H1 (cell line): ENCODE measurements around the gene ATP11A.

Experiments
- CEBPB ChIP-seq: IDR thresholded peaks from 2 replicates; pipeline ENCODE4 v1.6.1; 2012; ENCODE audit warnings: low read depth, low read length
- CREB1 ChIP-seq: IDR thresholded peaks from 2 replicates; pipeline ENCODE4 v1.6.1; 2012; ENCODE audit warnings: inconsistent platforms
- CTCF ChIP-seq, 3 experiments: IDR thresholded peaks; 1 replicate in 2 of 3; 2 replicates in 1 of 3; pipeline versions ENCODE4 v1.5.1 to v1.6.1; 2011; ENCODE audit warnings: low read length in 3 of 3, mild to moderate bottlenecking in 3 of 3, inconsistent platforms in 2 of 3, low read depth in 1 of 3, moderate library complexity in 1 of 3; ENCODE audit not compliant: insufficient read depth in 1 of 3; ENCODE audit errors: control extremely low read depth in 1 of 3
- EP300 ChIP-seq, 2 experiments: IDR thresholded peaks; 1 replicate in 1 of 2; 2 replicates in 1 of 2; pipeline ENCODE4 v1.6.1; 2011 to 2012; ENCODE audit warnings: low read depth in 2 of 2, low read length in 2 of 2, mild to moderate bottlenecking in 2 of 2, borderline replicate concordance in 1 of 2, inconsistent platforms in 1 of 2, moderate library complexity in 1 of 2
- EZH2 ChIP-seq: fragments of 200-600 bp; sonication (generic); IDR thresholded peaks from 2 replicates; pipeline ENCODE4 v1.7.1; 2012; ENCODE audit warnings: low read depth, mild to moderate bottlenecking, moderate library complexity, low read length, inconsistent platforms; ENCODE audit not compliant: severe bottlenecking
- GABPA ChIP-seq: IDR thresholded peaks from 2 replicates; pipeline ENCODE4 v1.6.1; 2011; ENCODE audit warnings: mild to moderate bottlenecking, low read length, moderate library complexity, borderline replicate concordance; ENCODE audit not compliant: insufficient read depth
- HDAC2 ChIP-seq, 2 experiments: fragments of 300-600 bp in 1 of 2; sonication (generic) in 1 of 2; IDR thresholded peaks; 2 replicates each; pipeline ENCODE4 v1.6.1; 2011 to 2012; ENCODE audit warnings: low read depth in 2 of 2, low read length in 2 of 2, mild to moderate bottlenecking in 2 of 2, moderate library complexity in 2 of 2, borderline replicate concordance in 1 of 2, inconsistent platforms in 1 of 2
- JUND ChIP-seq: IDR thresholded peaks from 2 replicates; pipeline ENCODE4 v1.6.1; 2011; ENCODE audit warnings: mild to moderate bottlenecking, improper control_type of control experiment, low read length
- POLR2A ChIP-seq, 2 experiments: IDR thresholded peaks; 1 replicate in 1 of 2; 2 replicates in 1 of 2; pipeline ENCODE4 v1.6.1; 2011; ENCODE audit warnings: low read depth in 2 of 2, low read length in 2 of 2, mild to moderate bottlenecking in 2 of 2; ENCODE audit errors: control extremely low read depth in 1 of 2
- POLR2AphosphoS5 ChIP-seq: IDR thresholded peaks from 2 replicates; pipeline ENCODE4 v1.6.1; 2011; ENCODE audit warnings: low read depth, low read length
- SP1 ChIP-seq: IDR thresholded peaks from 2 replicates; pipeline ENCODE4 v1.6.1; 2011; ENCODE audit warnings: low read depth, low read length
- SRF ChIP-seq: IDR thresholded peaks from 2 replicates; pipeline ENCODE4 v1.6.1; 2011; ENCODE audit warnings: mild to moderate bottlenecking, low read depth, low read length, moderate library complexity
- YY1 ChIP-seq: IDR thresholded peaks from 2 replicates; pipeline ENCODE4 v1.6.1; 2011; ENCODE audit warnings: low read depth, mild to moderate bottlenecking, low read length

- TF ChIP-seq CTCF (IDR thresholded peaks at IDR 0.05; ENCODE audit: control extremely low read depth in 1 of 3, insufficient read depth in 1 of 3, low read depth in 1 of 3, low read length in 3 of 3) (no peak), SP1 (no peak), EP300 (IDR thresholded peaks at IDR 0.05; ENCODE audit: borderline replicate concordance in 1 of 2, low read depth in 2 of 2, low read length in 2 of 2) (no peak), EZH2 (no peak), YY1 (no peak), CREB1 (no peak), JUND (no peak), POLR2A (IDR thresholded peaks at IDR 0.05; ENCODE audit: control extremely low read depth in 1 of 2, low read depth in 2 of 2, low read length in 2 of 2) (no peak), HDAC2 (IDR thresholded peaks at IDR 0.05; ENCODE audit: borderline replicate concordance in 1 of 2, low read depth in 2 of 2, low read length in 2 of 2) (no peak), POLR2AphosphoS5 (no peak), CEBPB (no peak), GABPA (no peak), SRF (no peak)
Measured at GRCh38 chr13:112719556-112719955, 29.7 kb downstream of the ATP11A start.
